Inflammatory macrophage treated with lipopolysaccharide for 4 hours (primary cell): ENCODE measurements around the gene PUS3.
"Not testable (repeated sequence)": the region's sequence is repeated elsewhere in the genome, so short reads cannot be mapped to it uniquely, and the experiment has no call there.

Experiments
- DNase-seq: peaks from one replicate; pipeline ENCODE4 v3.0.0-alpha.2; 2020

The PUS3 gene

DNA sequence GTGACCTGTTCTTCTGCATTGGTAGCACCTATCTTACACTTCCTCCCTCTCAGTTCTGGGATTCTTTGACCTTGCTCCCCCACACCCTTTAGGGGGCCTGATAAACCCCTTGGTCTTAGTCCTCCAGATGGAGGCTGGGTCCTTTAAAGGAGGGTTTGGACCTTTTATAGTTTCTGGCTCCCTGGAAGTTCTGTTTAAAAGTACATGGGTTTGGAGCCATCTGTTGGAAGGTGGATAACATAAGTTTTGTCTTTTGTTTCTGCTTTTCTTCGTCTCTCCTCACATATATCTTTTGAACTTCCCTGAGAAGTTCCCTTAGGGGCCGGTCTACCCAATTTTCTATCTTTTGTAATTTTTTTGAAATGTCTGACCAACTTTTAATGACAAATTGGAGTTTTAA, 33.5 kb downstream of the PUS3 start:
- DNase-seq = no peak

DNA sequence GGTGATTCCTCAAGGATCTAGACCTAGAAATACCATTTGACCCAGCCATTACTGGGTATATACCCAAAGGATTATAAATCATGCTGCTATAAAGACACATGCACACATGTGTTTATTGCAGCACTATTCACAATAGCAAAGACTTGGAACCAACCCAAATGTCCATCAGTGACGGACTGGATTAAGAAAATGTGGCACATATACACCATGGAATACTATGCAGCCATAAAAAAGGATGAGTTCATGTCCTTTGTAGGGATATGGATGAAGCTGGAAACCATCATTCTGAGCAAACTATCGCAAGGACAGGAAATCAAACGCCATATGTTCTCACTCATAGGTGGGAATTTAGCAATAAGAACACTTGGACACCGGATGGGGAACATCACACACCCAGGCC, 37.7 kb downstream of the PUS3 start:
- DNase-seq = not testable (repeated sequence)

DNA sequence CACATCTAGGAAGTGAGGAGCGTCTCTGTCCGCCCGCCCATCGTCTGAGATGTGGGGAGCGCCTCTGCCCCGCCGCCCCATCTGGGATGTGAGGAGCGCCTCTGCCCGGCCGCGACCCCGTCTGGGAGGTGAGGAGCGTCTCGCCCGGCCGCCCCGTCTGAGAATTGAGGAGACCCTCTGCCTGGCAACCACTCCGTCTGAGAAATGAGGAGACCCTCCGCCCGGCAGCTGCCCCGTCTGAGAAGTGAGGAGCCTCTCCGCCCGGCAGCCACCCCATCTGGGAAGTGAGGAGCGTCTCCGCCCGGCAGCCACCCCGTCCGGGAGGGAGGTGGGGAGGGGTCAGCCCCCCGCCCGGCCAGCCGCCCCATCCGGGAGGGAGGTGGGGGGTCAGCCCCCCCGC, 40.2 kb downstream of the PUS3 start:
- not testable (repeated sequence) for DNase-seq

DNA sequence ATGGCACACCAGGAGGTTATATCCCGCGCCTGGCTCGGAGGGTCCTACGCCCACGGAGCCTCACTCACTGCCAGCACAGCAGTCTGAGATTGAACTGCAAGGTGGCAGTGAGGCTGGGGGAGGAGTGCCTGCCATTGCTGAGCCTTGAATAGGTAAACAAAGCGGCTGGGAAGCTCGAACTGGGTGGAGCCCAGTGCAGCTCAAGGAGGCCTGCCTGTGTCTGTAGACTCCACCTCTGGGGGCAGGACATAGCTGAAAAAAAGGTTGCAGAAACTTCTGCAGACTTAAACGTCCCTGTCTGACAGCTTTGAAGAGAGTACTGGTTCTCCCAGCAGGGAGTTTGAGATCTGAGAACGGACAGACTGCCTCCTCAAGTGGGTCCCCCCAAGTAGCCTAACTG, 45.3 kb downstream of the PUS3 start:
- DNase-seq = not testable (repeated sequence)

DNA sequence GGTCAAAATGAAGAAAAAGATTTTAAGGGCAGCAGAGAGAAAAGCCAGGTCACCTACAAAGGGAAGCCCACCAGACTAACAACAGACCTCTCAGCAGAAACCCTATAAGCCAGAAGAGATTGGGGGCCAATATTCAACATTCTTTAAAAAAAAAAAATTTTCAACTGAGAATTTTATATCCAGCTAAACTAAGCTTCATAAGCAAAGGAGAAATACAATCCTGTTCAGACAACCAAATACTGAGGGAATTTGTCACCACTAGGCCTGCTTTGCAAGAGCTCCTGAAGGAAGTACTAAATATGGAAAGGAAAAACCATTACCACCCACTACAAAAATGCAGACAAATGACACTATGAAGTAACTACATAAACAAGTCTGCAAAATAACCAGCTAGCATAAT, 56.8 kb downstream of the PUS3 start:
- no peak for DNase-seq
